Hepatocyte (in vitro differentiated cells): ENCODE data around the gene CRKL. TPM values are rescaled to one million over a fixed set of nuclear protein-coding genes. Genes with fewer than 3 reads are reported as not detected.

Experiments used
- DNase-seq: peaks from one replicate; pipeline ENCODE4 v3.0.0-alpha.2; 2016; ENCODE audit warnings: low spot score
- H2AFZ ChIP-seq: fragments of 200-600 bp; sonication (generic); 2 replicates; pipeline ENCODE4 v1.6.0; 2016; ENCODE audit warnings: antibody characterized with exemption, mild to moderate bottlenecking
- H3K27ac ChIP-seq: fragments of 200-600 bp; sonication (generic); 2 replicates; pipeline ENCODE4 v1.5.1; 2016; ENCODE audit warnings: mild to moderate bottlenecking
- H3K27me3 ChIP-seq: fragments of 200-600 bp; sonication (generic); 2 replicates; pipeline ENCODE4 v1.6.1; 2016
- H3K36me3 ChIP-seq: fragments of 200-600 bp; sonication (generic); replicated peaks from 2 replicates; pipeline ENCODE4 v1.5.1; 2016; ENCODE audit warnings: low read depth; ENCODE audit not compliant: insufficient read depth
- H3K4me1 ChIP-seq: fragments of 200-600 bp; sonication (generic); 2 replicates; pipeline ENCODE4 v1.5.1; 2016; ENCODE audit warnings: mild to moderate bottlenecking, moderate library complexity; ENCODE audit not compliant: insufficient read depth
- H3K4me2 ChIP-seq: fragments of 200-600 bp; sonication (generic); 2 replicates; pipeline ENCODE4 v1.6.0; 2016
- H3K4me3 ChIP-seq: fragments of 200-600 bp; sonication (generic); 2 replicates; pipeline ENCODE4 v1.5.1; 2016; ENCODE audit warnings: mild to moderate bottlenecking
- H3K79me2 ChIP-seq: fragments of 200-600 bp; sonication (generic); 2 replicates; pipeline ENCODE4 v1.6.0; 2017; ENCODE audit warnings: mild to moderate bottlenecking
- H3K9me2 ChIP-seq: fragments of 200-600 bp; sonication (generic); replicated peaks from 2 replicates; pipeline ENCODE4 v1.6.0; 2017; ENCODE audit warnings: mild to moderate bottlenecking; ENCODE audit not compliant: insufficient read depth
- H3K9me3 ChIP-seq: fragments of 200-600 bp; sonication (generic); 2 replicates; pipeline ENCODE4 v1.5.1; 2016; ENCODE audit warnings: low read depth, mild to moderate bottlenecking
- H4K20me1 ChIP-seq: fragments of 200-600 bp; sonication (generic); 2 replicates; pipeline ENCODE4 v1.6.0; 2016; ENCODE audit warnings: mild to moderate bottlenecking; ENCODE audit not compliant: insufficient read depth, poor library complexity, severe bottlenecking
- CTCF ChIP-seq: fragments of 200-600 bp; sonication (generic); IDR thresholded peaks from 2 replicates; pipeline ENCODE4 v1.5.1; 2016; ENCODE audit warnings: antibody characterized with exemption, mild to moderate bottlenecking; ENCODE audit not compliant: poor library complexity
- EZH2 ChIP-seq: fragments of 200-600 bp; sonication (generic); IDR thresholded peaks from 2 replicates; pipeline ENCODE4 v1.6.1; 2016; ENCODE audit warnings: antibody characterized with exemption, mild to moderate bottlenecking, borderline replicate concordance
- EZH2phosphoT487 ChIP-seq: fragments of 200-600 bp; sonication (generic); IDR thresholded peaks from one replicate; pipeline ENCODE4 v1.6.1; 2018; ENCODE audit warnings: antibody characterized with exemption, mild to moderate bottlenecking, low read depth, moderate library complexity; ENCODE audit not compliant: unreplicated experiment, severe bottlenecking
- WGBS: methylation state at CpG from one replicate; pipeline ENCODE4 v1.1.6; 2016; ENCODE audit warnings: low lambda C conversion rate; ENCODE audit errors: missing lambda C conversion rate; 5-methylcytosine and 5-hydroxymethylcytosine counted together
- polyA plus RNA-seq: library from polyadenylated mRNA; unstranded; fragments of >200 nt; fragmentation: Nextera tagmentation; extraction: Ambion mirVana; gene quantifications from 2 replicates; pipeline ENCODE4 v1.2.1, GENCODE V29; 2016
- total RNA-seq: library from RNA; depleted of rRNA; stranded (reverse); fragments of >200 nt; gene quantifications from 2 replicates; pipeline ENCODE4 v1.2.3, GENCODE V29; 2014

Gene CRKL
- total and polyA plus RNA-seq, 2 experiments from 2014 or later = 31.8 to 49.2 TPM

- H3K9me3 ChIP-seq = no peaks in the 10 kb centered on the region
- no peak overlapping the region for H3K4me3 ChIP-seq
- 93% methylated on average over 8 of the region's 8 CpGs for WGBS
- no peaks in the 10 kb centered on the region for H3K9me2 ChIP-seq
- peak; percentile 67 for DNase-seq
- H2AFZ ChIP-seq = no peak overlapping the region
- no peaks in the 10 kb centered on the region for H3K36me3 ChIP-seq
- peaks cover 40% of the 10 kb centered on the region for H3K4me1 ChIP-seq
- TF ChIP-seq CTCF = no peak
- no peak for TF ChIP-seq EZH2phosphoT487
- TF ChIP-seq EZH2 = no peak
- no peaks in the 10 kb centered on the region for H3K27me3 ChIP-seq
- peaks cover 53% of the 10 kb centered on the region for H3K79me2 ChIP-seq
- peak overlapping the region; percentile 47 for H3K4me2 ChIP-seq
- peaks cover 15% of the 10 kb centered on the region for H4K20me1 ChIP-seq
- peak overlapping the region; percentile 89 for H3K27ac ChIP-seq
Observed at GRCh38 chr22:20953668-20954500, 36.7 kb downstream of the CRKL start.

GRCh38 chr22:20955548-20955947 is 38.3 kb downstream of the CRKL start:
- DNase-seq = no peak
- H3K36me3 ChIP-seq = no peaks in the 10 kb centered on the region
- H3K27ac ChIP-seq = peak overlapping the region; percentile 76
- H3K4me1 ChIP-seq = peaks cover 40% of the 10 kb centered on the region
- H3K9me2 ChIP-seq = no peaks in the 10 kb centered on the region
- peaks cover 42% of the 10 kb centered on the region for H3K79me2 ChIP-seq
- H3K9me3 ChIP-seq = no peaks in the 10 kb centered on the region
- WGBS = 77% methylated on average over 7 of the region's 7 CpGs
- no peak overlapping the region for H3K4me3 ChIP-seq
- no peak for TF ChIP-seq CTCF
- TF ChIP-seq EZH2 = no peak
- no peak for TF ChIP-seq EZH2phosphoT487
- H4K20me1 ChIP-seq = no peaks in the 10 kb centered on the region
- H3K27me3 ChIP-seq = no peaks in the 10 kb centered on the region
- peak overlapping the region; percentile 99 for H3K4me2 ChIP-seq
- no peak overlapping the region for H2AFZ ChIP-seq

- WGBS = 33% methylated on average over 27 of the region's 27 CpGs
- peak; percentile 72 for DNase-seq
- H4K20me1 ChIP-seq = no peaks in the 10 kb centered on the region
- H3K36me3 ChIP-seq = no peaks in the 10 kb centered on the region
- H3K4me3 ChIP-seq = peak overlapping the region; percentile 86
- TF ChIP-seq EZH2 (no peak), EZH2phosphoT487 (no peak), CTCF (no peak)
- H3K9me2 ChIP-seq = no peaks in the 10 kb centered on the region
- peaks cover 33% of the 10 kb centered on the region for H3K4me1 ChIP-seq
- H3K9me3 ChIP-seq = no peaks in the 10 kb centered on the region
- peak overlapping the region; percentile 99 for H3K4me2 ChIP-seq
- H3K27me3 ChIP-seq = no peaks in the 10 kb centered on the region
- peak overlapping the region; percentile 43 for H2AFZ ChIP-seq
- H3K27ac ChIP-seq = peak overlapping the region; percentile 76
- peaks cover 42% of the 10 kb centered on the region for H3K79me2 ChIP-seq
Observed at GRCh38 chr22:20956258-20957101, 39.3 kb downstream of the CRKL start.
